ENCODE measurements around the gene PLEKHG1.

The PLEKHG1 gene

GRCh38 chr6:150620244-150620643, 20.6 kb downstream of the PLEKHG1 start:
- DNase-seq (ENCODE audit: low spot score) = no peak

- no peak for DNase-seq (ENCODE audit: low spot score)
These were observed 21.1 kb downstream of the PLEKHG1 start for GRCh38 chr6:150620763-150621162.

GRCh38 chr6:150622476-150622875, 22.8 kb downstream of the PLEKHG1 start:
- DNase-seq (ENCODE audit: low spot score) = no peak

- DNase-seq (ENCODE audit: low spot score) = no peak
These were observed 23.5 kb downstream of the PLEKHG1 start for GRCh38 chr6:150622941-150623874.

GRCh38 chr6:150624191-150624590, 24.5 kb downstream of the PLEKHG1 start:
- DNase-seq (ENCODE audit: low spot score) = no peak

GRCh38 chr6:150625927-150626326, 26.2 kb downstream of the PLEKHG1 start:
- DNase-seq (ENCODE audit: low spot score) = no peak

- no peak for DNase-seq (ENCODE audit: low spot score)
These were observed 27.5 kb downstream of the PLEKHG1 start for GRCh38 chr6:150627154-150627553.

- DNase-seq (ENCODE audit: low spot score) = no peak
These were observed 27.9 kb downstream of the PLEKHG1 start for GRCh38 chr6:150627585-150628025.

- no peak for DNase-seq (ENCODE audit: low spot score)
These were observed 29.2 kb downstream of the PLEKHG1 start for GRCh38 chr6:150628908-150629307.

GRCh38 chr6:150631283-150631983, 31.7 kb downstream of the PLEKHG1 start:
- DNase-seq (ENCODE audit: low spot score) = no peak

GRCh38 chr6:150631984-150632642, 32.4 kb downstream of the PLEKHG1 start:
- DNase-seq (ENCODE audit: low spot score) = no peak

GRCh38 chr6:150632785-150633485, 33.2 kb downstream of the PLEKHG1 start:
- no peak for DNase-seq (ENCODE audit: low spot score)

GRCh38 chr6:150633486-150633834, 33.8 kb downstream of the PLEKHG1 start:
- DNase-seq (ENCODE audit: low spot score) = no peak

GRCh38 chr6:150634176-150634963, 34.7 kb downstream of the PLEKHG1 start:
- DNase-seq (ENCODE audit: low spot score) = no peak

GRCh38 chr6:150634964-150635292, 35.2 kb downstream of the PLEKHG1 start:
- DNase-seq (ENCODE audit: low spot score) = no peak

GRCh38 chr6:150635906-150636514, 36.3 kb downstream of the PLEKHG1 start:
- DNase-seq (ENCODE audit: low spot score) = no peak

GRCh38 chr6:150636808-150637207, 37.1 kb downstream of the PLEKHG1 start:
- DNase-seq (ENCODE audit: low spot score) = no peak

- DNase-seq (ENCODE audit: low spot score) = no peak
These were observed 37.6 kb downstream of the PLEKHG1 start for GRCh38 chr6:150637266-150637665.

GRCh38 chr6:150638267-150638666, 38.6 kb downstream of the PLEKHG1 start:
- no peak for DNase-seq (ENCODE audit: low spot score)

GRCh38 chr6:150638765-150639164, 39.1 kb downstream of the PLEKHG1 start:
- DNase-seq (ENCODE audit: low spot score) = no peak

GRCh38 chr6:150639823-150640331, 40.2 kb downstream of the PLEKHG1 start:
- DNase-seq (ENCODE audit: low spot score) = no peak

Data from hematopoietic multipotent progenitor cell treated with erythropoietin and hydrocortisone succinate and interleukin-3 and kit ligand, for 17 days (in vitro differentiated cells).